Hepatocyte (in vitro differentiated cells): ENCODE data around the gene THSD4.

ENCODE experiments used
- CTCF ChIP-seq: fragments of 200-600 bp; sonication (generic); IDR thresholded peaks from 2 replicates; pipeline ENCODE4 v1.5.1; 2016; ENCODE audit warnings: antibody characterized with exemption, mild to moderate bottlenecking; ENCODE audit not compliant: poor library complexity
- EZH2phosphoT487 ChIP-seq: fragments of 200-600 bp; sonication (generic); IDR thresholded peaks from one replicate; pipeline ENCODE4 v1.6.1; 2018; ENCODE audit warnings: antibody characterized with exemption, mild to moderate bottlenecking, low read depth, moderate library complexity; ENCODE audit not compliant: unreplicated experiment, severe bottlenecking

- no peak for TF ChIP-seq CTCF
- no peak for TF ChIP-seq EZH2phosphoT487
These were observed 673.6 kb downstream of the THSD4 start for GRCh38 chr15:71788646-71789579.
